Vagina (tissue), 2 donors: ENCODE results near the gene DOLPP1. TPM values are rescaled to one million over a fixed set of nuclear protein-coding genes. Genes with fewer than 3 reads are reported as not detected.

Experiments used
- DNase-seq, 2 donors: peaks; one replicate each; pipeline ENCODE4 v3.0.0-alpha.2; 2017; ENCODE audit errors: extremely low spot score in 2 of 2
- H3K27ac ChIP-seq: fragments of 200-600 bp; sonication (generic); one replicate; pipeline ENCODE4 v1.5.1; 2019
- H3K27me3 ChIP-seq: fragments of 200-600 bp; sonication (generic); one replicate; pipeline ENCODE4 v1.5.1; 2019
- H3K36me3 ChIP-seq, 2 donors: fragments of 200-600 bp; sonication (generic); one replicate each; pipeline ENCODE4 v1.5.1; 2017 to 2019
- H3K4me1 ChIP-seq: fragments of 200-600 bp; sonication (generic); one replicate; pipeline ENCODE4 v1.5.1; 2019
- H3K4me3 ChIP-seq, 2 donors: fragments of 200-600 bp; sonication (generic); 1 replicate in 1 of 2; 2 replicates in 1 of 2; pipeline ENCODE4 v1.5.1; 2016 to 2019
- H3K9me3 ChIP-seq: fragments of 200-600 bp; sonication (generic); one replicate; pipeline ENCODE4 v1.5.1; 2019
- CTCF ChIP-seq, 3 experiments: fragments of 450-650 bp in 2 of 3; fragments of 200-600 bp in 1 of 3; sonication (generic) in 1 of 3; IDR thresholded peaks; one replicate each; pipeline ENCODE4 v1.5.1; 2017 to 2019; ENCODE audit warnings: antibody characterized with exemption in 3 of 3, mild to moderate bottlenecking in 2 of 3, moderate library complexity in 2 of 3
- POLR2A ChIP-seq, 2 donors: fragments of 450-650 bp; IDR thresholded peaks; one replicate each; pipeline ENCODE4 v1.6.1; 2017; ENCODE audit warnings: antibody characterized with exemption in 2 of 2, mild to moderate bottlenecking in 2 of 2, moderate library complexity in 2 of 2
- POLR2AphosphoS5 ChIP-seq, 2 donors: sonication (generic); formaldehyde crosslinking; IDR thresholded peaks; one replicate each; pipeline ENCODE4 v1.9.0; 2017; ENCODE audit warnings: antibody characterized with exemption in 2 of 2, mild to moderate bottlenecking in 2 of 2, low read depth in 1 of 2; ENCODE audit not compliant: insufficient read depth in 1 of 2
- intact Hi-C: fragments of 100-400 bp; cut with DNase I; formaldehyde crosslinking; loops from one replicate; pipeline ENCODE4 v1.15.1; 2023
- total RNA-seq: library from RNA; depleted of rRNA; stranded (reverse); fragments of >200 nt; gene quantifications from one replicate; pipeline ENCODE4 v1.2.3, GENCODE V29; 2016

Gene DOLPP1
- total RNA-seq, 1 donor from 2014 or later = 3.2 TPM

- DNase-seq = no peak
- Histone ChIP-seq H3K27ac (peak overlapping the region; percentile 100), H3K4me1 (peaks cover 54% of the 10 kb centered on the region), H3K27me3 (no peaks in the 10 kb centered on the region), H3K9me3 (no peaks in the 10 kb centered on the region), H3K36me3 (peaks cover 0 to 40% of the 10 kb centered on the region in 2 donors), H3K4me3 (no peak overlapping the region)
- intact Hi-C loops = loop anchor here (2.0 to 5.0 kb wide), 3 partner anchors 39 to 473 kb away; no protein-coding TSS in a partner anchor
- TF ChIP-seq CTCF (IDR thresholded peaks at IDR 0.05) = no peak
- TF ChIP-seq POLR2A (IDR thresholded peaks at IDR 0.05) = no peak
- no peak for TF ChIP-seq POLR2AphosphoS5 (IDR thresholded peaks at IDR 0.05; ENCODE audit: insufficient read depth in 1 of 2, low read depth in 1 of 2)
Measured at GRCh38 chr9:129137292-129138143, 56.6 kb downstream of the DOLPP1 start.

GRCh38 chr9:129138144-129138462, 57.2 kb downstream of the DOLPP1 start:
- Histone ChIP-seq H3K9me3 (no peaks in the 10 kb centered on the region), H3K27ac (peak overlapping the region; percentile 100), H3K4me3 (peak overlapping the region in 1 of 2 donors; percentile 15), H3K36me3 (peaks cover 0 to 40% of the 10 kb centered on the region in 2 donors), H3K27me3 (no peaks in the 10 kb centered on the region), H3K4me1 (peaks cover 59% of the 10 kb centered on the region)
- intact Hi-C loops = loop anchor here (2.0 to 5.0 kb wide), 3 partner anchors 39 to 473 kb away; no protein-coding TSS in a partner anchor
- DNase-seq = no peak
- TF ChIP-seq CTCF (IDR thresholded peaks at IDR 0.05) = no peak
- no peak for TF ChIP-seq POLR2A (IDR thresholded peaks at IDR 0.05)
- no peak for TF ChIP-seq POLR2AphosphoS5 (IDR thresholded peaks at IDR 0.05; ENCODE audit: insufficient read depth in 1 of 2, low read depth in 1 of 2)

GRCh38 chr9:129138476-129139232, 57.7 kb downstream of the DOLPP1 start:
- no peaks in the 10 kb centered on the region for H3K27me3 ChIP-seq
- peak in 1 of 2 donors; percentile 81 for TF ChIP-seq POLR2AphosphoS5 (IDR thresholded peaks at IDR 0.05; ENCODE audit: insufficient read depth in 1 of 2, low read depth in 1 of 2)
- TF ChIP-seq POLR2A (IDR thresholded peaks at IDR 0.05) = no peak
- no peak for TF ChIP-seq CTCF (IDR thresholded peaks at IDR 0.05)
- H3K36me3 ChIP-seq = peaks cover 0 to 37% of the 10 kb centered on the region in 2 donors
- no peaks in the 10 kb centered on the region for H3K9me3 ChIP-seq
- H3K27ac ChIP-seq = peak overlapping the region; percentile 100
- no peak for DNase-seq
- peak overlapping the region; percentile 15 to 47 for H3K4me3 ChIP-seq
- peaks cover 65% of the 10 kb centered on the region for H3K4me1 ChIP-seq
- intact Hi-C loops = loop anchor here (2.0 to 5.0 kb wide), 3 partner anchors 38 to 472 kb away; no protein-coding TSS in a partner anchor

GRCh38 chr9:129139233-129139992, 58.5 kb downstream of the DOLPP1 start:
- peak overlapping the region; percentile 47 to 53 for H3K4me3 ChIP-seq
- H3K4me1 ChIP-seq = peaks cover 73% of the 10 kb centered on the region
- DNase-seq = peak; percentile 93 to 97
- intact Hi-C loops = loop anchor here (2.0 to 5.0 kb wide), 3 partner anchors 37 to 471 kb away; no protein-coding TSS in a partner anchor
- no peaks in the 10 kb centered on the region for H3K27me3 ChIP-seq
- no peaks in the 10 kb centered on the region for H3K9me3 ChIP-seq
- H3K27ac ChIP-seq = peak overlapping the region; percentile 100
- peak; percentile 71 to 97 (median 92) for TF ChIP-seq CTCF (IDR thresholded peaks at IDR 0.05)
- no peak for TF ChIP-seq POLR2A (IDR thresholded peaks at IDR 0.05)
- peak in 1 of 2 donors; percentile 55 for TF ChIP-seq POLR2AphosphoS5 (IDR thresholded peaks at IDR 0.05; ENCODE audit: insufficient read depth in 1 of 2, low read depth in 1 of 2)
- H3K36me3 ChIP-seq = peaks cover 0 to 38% of the 10 kb centered on the region in 2 donors
